HG02571 (cell line): ENCODE results near the gene IGF2R.
"Not testable (repeated sequence)": the region's sequence is repeated elsewhere in the genome, so short reads cannot be mapped to it uniquely, and the experiment has no call there.

Experiments
- ATAC-seq: cut with Tn5 transposase; IDR thresholded peaks from one replicate; pipeline ENCODE4 v1.9.1; 2021; ENCODE audit warnings: mild to moderate bottlenecking, moderate library complexity; ENCODE audit not compliant: unreplicated experiment

Gene IGF2R

GRCh38 chr6:159968295-159969203 is at the start of gene IGF2R:
IGF2R (plus strand) TSS chr6:159969082; CDS start chr6:159969247, 165 bp downstream.
- ATAC-seq = peak; percentile 84

GRCh38 chr6:159919800-159920199 is 49.1 kb upstream of the IGF2R start:
- ATAC-seq = no peak

- ATAC-seq = not testable (repeated sequence)
Measured at GRCh38 chr6:159924150-159924549, 44.7 kb upstream of the IGF2R start.

- ATAC-seq = no peak
Measured at GRCh38 chr6:159926542-159927203, 42.2 kb upstream of the IGF2R start.

- peak; percentile 51 for ATAC-seq
Measured at GRCh38 chr6:159929819-159930218, 39.1 kb upstream of the IGF2R start.

- ATAC-seq = peak; percentile 77
Measured at GRCh38 chr6:159931112-159931511, 37.8 kb upstream of the IGF2R start.

- peak; percentile 7 for ATAC-seq
Measured at GRCh38 chr6:159931846-159932245, 37.0 kb upstream of the IGF2R start.

GRCh38 chr6:159933077-159933476 is 35.8 kb upstream of the IGF2R start:
- no peak for ATAC-seq

GRCh38 chr6:159934181-159934580 is 34.7 kb upstream of the IGF2R start:
- no peak for ATAC-seq

- no peak for ATAC-seq
Measured at GRCh38 chr6:159935065-159935464, 33.8 kb upstream of the IGF2R start.

- ATAC-seq = no peak
Measured at GRCh38 chr6:159935633-159936032, 33.2 kb upstream of the IGF2R start.

- no peak for ATAC-seq
Measured at GRCh38 chr6:159939591-159940016, 29.3 kb upstream of the IGF2R start.

GRCh38 chr6:159941286-159942113 is 27.4 kb upstream of the IGF2R start:
- ATAC-seq = peak; percentile 79

- ATAC-seq = no peak
Measured at GRCh38 chr6:159943101-159943632, 25.7 kb upstream of the IGF2R start.

- no peak for ATAC-seq
Measured at GRCh38 chr6:159943968-159944598, 24.8 kb upstream of the IGF2R start.

- no peak for ATAC-seq
Measured at GRCh38 chr6:159945801-159946392, 23.0 kb upstream of the IGF2R start.

GRCh38 chr6:159946912-159947311 is 22.0 kb upstream of the IGF2R start:
- ATAC-seq = no peak

GRCh38 chr6:159948199-159948598 is 20.7 kb upstream of the IGF2R start:
- no peak for ATAC-seq

- ATAC-seq = no peak
Measured at GRCh38 chr6:159951772-159952171, 17.1 kb upstream of the IGF2R start.
